Effector CD4-positive, alpha-beta T cell (primary cell): ENCODE measurements around the gene PPP1R36.
"Not testable (repeated sequence)": the region's sequence is repeated elsewhere in the genome, so short reads cannot be mapped to it uniquely, and the experiment has no call there.

Experiments used
- DNase-seq: peaks from one replicate; pipeline ENCODE4 v3.0.0-alpha.2; 2020

The PPP1R36 gene

GRCh38 chr14:64522591-64523355 is 27.0 kb upstream of the PPP1R36 start:
- no peak for DNase-seq

- no peak for DNase-seq
These were observed 24.4 kb upstream of the PPP1R36 start for GRCh38 chr14:64525354-64525753.

- DNase-seq: no peak
These were observed 18.2 kb upstream of the PPP1R36 start for GRCh38 chr14:64531567-64531966.

- no peak for DNase-seq
These were observed 13.1 kb upstream of the PPP1R36 start for GRCh38 chr14:64536488-64537245.

GRCh38 chr14:64540208-64541202 is 9.3 kb upstream of the PPP1R36 start, which contains the start of gene HSPA2:
Gene HSPA2 (plus strand): TSS chr14:64540741. CDS start chr14:64540850, 109 bp downstream.
- peak; percentile 89 for DNase-seq

- no peak for DNase-seq
These were observed 8.3 kb upstream of the PPP1R36 start for GRCh38 chr14:64541261-64541971.

- no peak for DNase-seq
These were observed 7.6 kb upstream of the PPP1R36 start for GRCh38 chr14:64541972-64542835.

GRCh38 chr14:64542836-64543201 is 6.9 kb upstream of the PPP1R36 start:
- DNase-seq: no peak

GRCh38 chr14:64544607-64545312 is 5.0 kb upstream of the PPP1R36 start:
- no peak for DNase-seq

- DNase-seq: no peak
These were observed 745 bp upstream of the PPP1R36 start for GRCh38 chr14:64549016-64549415.

GRCh38 chr14:64550621-64551333 is 1.0 kb downstream of the PPP1R36 start:
- DNase-seq: no peak

GRCh38 chr14:64554556-64554955 is 4.8 kb downstream of the PPP1R36 start:
- DNase-seq: no peak

GRCh38 chr14:64556526-64556925 is 6.8 kb downstream of the PPP1R36 start:
- no peak for DNase-seq

GRCh38 chr14:64558216-64558615 is 8.5 kb downstream of the PPP1R36 start:
- not testable (repeated sequence) for DNase-seq

- DNase-seq: no peak
These were observed 11.9 kb downstream of the PPP1R36 start for GRCh38 chr14:64561631-64562030.

- no peak for DNase-seq
These were observed 12.7 kb downstream of the PPP1R36 start for GRCh38 chr14:64562436-64562835.

- DNase-seq: no peak
These were observed 13.9 kb downstream of the PPP1R36 start for GRCh38 chr14:64563696-64564095.

GRCh38 chr14:64566651-64567122 is 16.9 kb downstream of the PPP1R36 start:
- no peak for DNase-seq

GRCh38 chr14:64569138-64569631 is 19.4 kb downstream of the PPP1R36 start:
- DNase-seq: no peak
